K562 (cell line): ENCODE results near the gene DEF6.

ENCODE experiments used
- CTCF ChIP-seq, 3 experiments: IDR thresholded peaks in 2 of 3; conservative IDR thresholded peaks in 1 of 3; 2 replicates each; pipeline ENCODE4 v1.5.1; 2011 to 2012; ENCODE audit warnings: low read length in 3 of 3, mild to moderate bottlenecking in 3 of 3, control low read depth in 2 of 3, improper control_type of control experiment in 1 of 3, inconsistent platforms in 1 of 3, low read depth in 1 of 3, mixed read lengths in 1 of 3, moderate library complexity in 1 of 3; ENCODE audit not compliant: insufficient read depth in 2 of 3
- FUS ChIP-seq: fragments of 200-400 bp; formaldehyde crosslinking; optimal IDR thresholded peaks from 2 replicates; pipeline ENCODE3; 2017; ENCODE audit warnings: low read depth, low read length
- HOXB6 ChIP-seq: fragments of 250-450 bp; sonication (Bioruptor Pico); IDR thresholded peaks from 2 replicates; pipeline ENCODE4 v1.5.1; 2022; ENCODE audit warnings: mild to moderate bottlenecking, borderline replicate concordance
- ID3 ChIP-seq, 2 experiments: fragments of 250-450 bp in 1 of 2; fragments of 450-650 bp in 1 of 2; sonication (Bioruptor Pico) in 1 of 2; IDR thresholded peaks; 2 replicates each; pipeline versions ENCODE4 v1.6.1 to v1.8.0; 2016 to 2021; ENCODE audit warnings: mild to moderate bottlenecking in 2 of 2, moderate library complexity in 2 of 2, missing compliant biosample characterization in 1 of 2, missing genetic modification characterization in 1 of 2
- MEF2D ChIP-seq: conservative IDR thresholded peaks from 2 replicates; pipeline ENCODE4 v1.6.1; 2016; ENCODE audit warnings: low read depth, missing genetic modification characterization, missing compliant biosample characterization
- STAT5A ChIP-seq: IDR thresholded peaks from 2 replicates; pipeline ENCODE4 v1.6.1; 2012; ENCODE audit warnings: low read length, inconsistent platforms, borderline replicate concordance
- TAF1 ChIP-seq: IDR thresholded peaks from 2 replicates; pipeline ENCODE4 v1.6.1; 2011; ENCODE audit warnings: mild to moderate bottlenecking, low read length, moderate library complexity; ENCODE audit not compliant: insufficient read depth, control insufficient read depth, severe bottlenecking; ENCODE audit errors: extremely low read depth
- THAP12 ChIP-seq: fragments of 250-450 bp; sonication (Bioruptor Pico); IDR thresholded peaks from 2 replicates; pipeline ENCODE4 v1.9.0; 2021; ENCODE audit warnings: mild to moderate bottlenecking, inconsistent platforms
- ZNF384 ChIP-seq: IDR thresholded peaks from 2 replicates; pipeline ENCODE4 v1.6.1; 2012; ENCODE audit warnings: low read depth, low read length, improper control_type of control experiment
- ZNF395 ChIP-seq: fragments of 200-800 bp; sonication (Bioruptor generic); IDR thresholded peaks from 2 replicates; pipeline ENCODE4 v1.6.1; 2017; ENCODE audit warnings: missing genetic modification characterization, missing compliant biosample characterization

DNA sequence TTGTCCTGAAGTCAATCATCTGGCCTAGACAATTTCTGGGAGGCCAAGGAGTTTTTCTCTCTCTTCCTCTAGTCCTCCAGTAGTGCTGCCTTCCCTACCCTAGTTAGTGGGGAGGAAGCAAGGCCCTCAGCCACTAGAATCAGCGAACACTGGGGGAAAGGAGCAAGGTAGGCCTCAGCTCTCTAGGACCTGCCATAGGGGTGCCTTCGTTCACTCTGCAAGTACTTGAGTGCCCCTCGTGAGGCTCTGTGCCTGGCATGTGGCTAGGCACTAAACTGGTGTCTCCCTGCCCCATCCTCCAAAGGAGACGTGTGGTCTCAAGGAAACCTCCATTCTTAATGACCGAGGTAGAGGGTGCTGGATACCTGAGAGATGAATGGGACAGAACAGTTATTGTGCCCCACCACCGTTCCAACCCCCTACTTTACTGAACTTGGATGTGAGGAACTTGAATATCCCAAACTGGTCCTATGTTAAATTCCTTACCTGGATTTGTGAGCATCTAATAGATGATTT lies 1.1 kb downstream of the DEF6 start:
- TF ChIP-seq ZNF384 (no peak), ID3 (CRISPR knock-in tag; IDR thresholded peaks at IDR 0.05) (no peak), ID3 (tag; IDR thresholded peaks at IDR 0.05) (no peak), HOXB6 (CRISPR knock-in tag) (no peak), CTCF (IDR thresholded peaks at IDR 0.05 in 2 of 3, conservative IDR thresholded peaks at IDR 0.05 in 1 of 3; ENCODE audit: insufficient read depth in 2 of 3, low read depth in 1 of 3, low read length in 3 of 3) (no peak), TAF1 (no peak), STAT5A (no peak), MEF2D (tag) (no peak), ZNF395 (CRISPR knock-in tag) (no peak), FUS (no peak), THAP12 (CRISPR knock-in tag) (no peak)
